Measurements from ENCODE around the gene NR3C1.

The NR3C1 gene

GRCh38 chr5:143425835-143426234 lies 22.3 kb upstream of the NR3C1 start:
- Histone ChIP-seq H3K4me1 (no peaks in the 10 kb centered on the region), H3K4me3 (ENCODE audit: low read depth, low read length) (no peak overlapping the region)
- TF ChIP-seq CTCF (IDR thresholded peaks at IDR 0.05): no peak

GRCh38 chr5:143418140-143418866 lies 14.8 kb upstream of the NR3C1 start:
- Histone ChIP-seq H3K27ac (no peak overlapping the region), H3K36me3 (ENCODE audit: control insufficient read depth, insufficient read depth, low read length) (no peaks in the 10 kb centered on the region), H3K9me3 (ENCODE audit: control insufficient read depth, low read length) (no peaks in the 10 kb centered on the region), H3K27me3 (ENCODE audit: control insufficient read depth, insufficient read depth, low read length) (no peaks in the 10 kb centered on the region), H3K4me1 (no peaks in the 10 kb centered on the region), H3K4me2 (ENCODE audit: low read length) (no peak overlapping the region), H3K9ac (no peak overlapping the region), H3K4me3 (ENCODE audit: low read depth, low read length) (no peak overlapping the region), H3K79me2 (no peaks in the 10 kb centered on the region), H2AFZ (no peak overlapping the region)
- TF ChIP-seq CTCF (IDR thresholded peaks at IDR 0.05): no peak

More at GRCh38 chr5:143425835-143426234, 22.3 kb upstream of the NR3C1 start:
- no peaks in the 10 kb centered on the region for H3K79me2 ChIP-seq
- no peaks in the 10 kb centered on the region for H3K36me3 ChIP-seq (ENCODE audit: control insufficient read depth, insufficient read depth, low read length)
- no peaks in the 10 kb centered on the region for H3K9me3 ChIP-seq (ENCODE audit: control insufficient read depth, low read length)
- no peak overlapping the region for H3K4me2 ChIP-seq (ENCODE audit: low read length)
- H3K27me3 ChIP-seq (ENCODE audit: control insufficient read depth, insufficient read depth, low read length): no peaks in the 10 kb centered on the region
- no peak overlapping the region for H2AFZ ChIP-seq
- H3K27ac ChIP-seq: no peak overlapping the region
- H3K9ac ChIP-seq: no peak overlapping the region

GRCh38 chr5:143417503-143418139 lies 14.1 kb upstream of the NR3C1 start:
- TF ChIP-seq CTCF (IDR thresholded peaks at IDR 0.05): no peak
- no peak overlapping the region for H3K9ac ChIP-seq
- no peaks in the 10 kb centered on the region for H3K27me3 ChIP-seq (ENCODE audit: control insufficient read depth, insufficient read depth, low read length)
- H2AFZ ChIP-seq: no peak overlapping the region
- H3K4me2 ChIP-seq (ENCODE audit: low read length): no peak overlapping the region
- no peak overlapping the region for H3K4me3 ChIP-seq (ENCODE audit: low read depth, low read length)
- H3K36me3 ChIP-seq (ENCODE audit: control insufficient read depth, insufficient read depth, low read length): no peaks in the 10 kb centered on the region
- no peaks in the 10 kb centered on the region for H3K9me3 ChIP-seq (ENCODE audit: control insufficient read depth, low read length)
- no peak overlapping the region for H3K27ac ChIP-seq
- no peaks in the 10 kb centered on the region for H3K4me1 ChIP-seq
- H3K79me2 ChIP-seq: no peaks in the 10 kb centered on the region

- Histone ChIP-seq H2AFZ (no peak overlapping the region), H3K27me3 (ENCODE audit: control insufficient read depth, insufficient read depth, low read length) (no peaks in the 10 kb centered on the region), H3K9ac (no peak overlapping the region), H3K4me2 (ENCODE audit: low read length) (no peak overlapping the region), H3K79me2 (no peaks in the 10 kb centered on the region), H3K4me3 (ENCODE audit: low read depth, low read length) (no peak overlapping the region), H3K27ac (no peak overlapping the region), H3K36me3 (ENCODE audit: control insufficient read depth, insufficient read depth, low read length) (no peaks in the 10 kb centered on the region), H3K9me3 (ENCODE audit: control insufficient read depth, low read length) (no peaks in the 10 kb centered on the region), H3K4me1 (no peaks in the 10 kb centered on the region)
- no peak for TF ChIP-seq CTCF (IDR thresholded peaks at IDR 0.05)
Observed at GRCh38 chr5:143416411-143416810, 12.9 kb upstream of the NR3C1 start.

Data from parathyroid adenoma (tissue), 2 donors.